C4-2B (cell line): Measurements from ENCODE around the gene DPF3.

Source experiments
- ZFX ChIP-seq: fragments of 450-650 bp; IDR thresholded peaks from 2 replicates; pipeline ENCODE4 v1.6.1; 2017
- TF ChIP-seq, protein P1 (sequence below): fragments of 450-650 bp; conservative IDR thresholded peaks from 2 replicates; pipeline ENCODE4 v1.5.1; 2017; ENCODE audit warnings: mild to moderate bottlenecking

DNA sequence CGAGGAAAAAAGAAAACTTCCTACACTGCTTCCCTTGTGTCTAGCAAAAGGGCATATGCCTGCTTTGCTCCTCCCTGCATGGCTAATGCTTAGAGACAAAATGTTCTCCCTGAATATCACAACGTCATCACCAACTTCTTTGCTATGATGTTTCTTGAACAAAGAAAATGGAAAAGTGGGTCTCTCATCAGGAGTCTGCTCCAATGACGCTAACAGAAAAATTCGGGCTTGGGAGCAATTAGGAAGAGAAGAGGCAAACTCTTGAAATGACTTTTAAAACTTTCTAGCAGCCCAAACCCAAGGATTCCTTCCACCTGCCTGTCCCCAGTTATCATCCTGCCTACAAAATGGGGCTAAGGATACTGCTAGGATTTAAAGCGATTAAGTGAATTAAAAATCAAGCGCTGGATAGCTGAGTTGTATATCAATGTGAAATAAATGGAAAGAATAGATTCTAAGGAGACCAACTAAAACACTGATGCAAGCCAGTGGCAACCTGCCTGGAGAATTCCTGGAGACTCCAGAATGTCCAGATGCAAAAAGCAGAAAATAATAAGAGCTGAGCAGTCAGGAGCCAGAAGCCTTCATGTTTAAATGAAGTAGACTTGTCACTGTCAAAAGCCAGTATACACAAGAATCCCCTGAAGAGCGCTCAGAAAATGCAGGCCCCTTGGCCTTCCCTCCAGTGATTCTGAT lies 183.8 kb downstream of the DPF3 start:
- TF ChIP-seq, protein P1, sequence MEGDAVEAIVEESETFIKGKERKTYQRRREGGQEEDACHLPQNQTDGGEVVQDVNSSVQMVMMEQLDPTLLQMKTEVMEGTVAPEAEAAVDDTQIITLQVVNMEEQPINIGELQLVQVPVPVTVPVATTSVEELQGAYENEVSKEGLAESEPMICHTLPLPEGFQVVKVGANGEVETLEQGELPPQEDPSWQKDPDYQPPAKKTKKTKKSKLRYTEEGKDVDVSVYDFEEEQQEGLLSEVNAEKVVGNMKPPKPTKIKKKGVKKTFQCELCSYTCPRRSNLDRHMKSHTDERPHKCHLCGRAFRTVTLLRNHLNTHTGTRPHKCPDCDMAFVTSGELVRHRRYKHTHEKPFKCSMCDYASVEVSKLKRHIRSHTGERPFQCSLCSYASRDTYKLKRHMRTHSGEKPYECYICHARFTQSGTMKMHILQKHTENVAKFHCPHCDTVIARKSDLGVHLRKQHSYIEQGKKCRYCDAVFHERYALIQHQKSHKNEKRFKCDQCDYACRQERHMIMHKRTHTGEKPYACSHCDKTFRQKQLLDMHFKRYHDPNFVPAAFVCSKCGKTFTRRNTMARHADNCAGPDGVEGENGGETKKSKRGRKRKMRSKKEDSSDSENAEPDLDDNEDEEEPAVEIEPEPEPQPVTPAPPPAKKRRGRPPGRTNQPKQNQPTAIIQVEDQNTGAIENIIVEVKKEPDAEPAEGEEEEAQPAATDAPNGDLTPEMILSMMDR, result no peak
- no peak for TF ChIP-seq ZFX
